B cell (primary cell): Measurements from ENCODE around the gene SSPN. TPM values are rescaled to one million over a fixed set of nuclear protein-coding genes. Genes with fewer than 3 reads are reported as not detected.

Experiments used
- ATAC-seq: fragments of 200-7000 bp; cut with Tn5 transposase; one replicate; pipeline ENCODE4 v1.10.0; 2021; ENCODE audit warnings: low read depth, mild to moderate bottlenecking, moderate number of reproducible peaks, moderate library complexity
- CTCF ChIA-PET: fragments of 350-600 bp; sonication (Branson Sonifier 250); formaldehyde crosslinking; loops from one replicate; lab custom pipeline; 2021; ENCODE audit warnings: antibody characterized with exemption, inconsistent platforms; lab: Charles Lee
- POLR2A ChIA-PET: fragments of 350-600 bp; sonication (Branson Sonifier 250); formaldehyde crosslinking; loops from one replicate; lab custom pipeline; 2021; ENCODE audit warnings: antibody characterized with exemption; lab: Charles Lee
- DNase-seq: peaks from one replicate; pipeline ENCODE4 v3.0.0; 2013
- H2AFZ ChIP-seq: 2 replicates; pipeline ENCODE4 v1.6.1; 2012; ENCODE audit warnings: mild to moderate bottlenecking, low read depth, low read length; ENCODE audit not compliant: insufficient read depth, poor library complexity, severe bottlenecking
- H3K27ac ChIP-seq, 2 donors: 1 replicate in 1 of 2; 2 replicates in 1 of 2; pipeline ENCODE4 v1.5.1; 2012 to 2013; ENCODE audit warnings: low read length in 2 of 2, mild to moderate bottlenecking in 2 of 2, moderate library complexity in 1 of 2
- H3K27me3 ChIP-seq, 4 experiments: fragments of 200-600 bp in 1 of 4; sonication (generic) in 1 of 4; replicated peaks in 1 of 4; 1 replicate in 2 of 4; 2 replicates in 2 of 4; pipeline versions ENCODE4 v1.6.1 to v1.7.0; 2013 to 2016; ENCODE audit warnings: low read length in 3 of 4, mild to moderate bottlenecking in 2 of 4, mixed read lengths in 1 of 4, moderate library complexity in 1 of 4; ENCODE audit not compliant: insufficient read depth in 4 of 4, control insufficient read depth in 3 of 4; ENCODE audit errors: control extremely low read depth in 1 of 4
- H3K36me3 ChIP-seq, 2 experiments: replicated peaks in 1 of 2; 1 replicate in 1 of 2; 2 replicates in 1 of 2; pipeline versions ENCODE4 v1.6.1 to v1.7.1; 2013; ENCODE audit warnings: low read length in 1 of 2; ENCODE audit not compliant: insufficient read depth in 2 of 2, control insufficient read depth in 1 of 2; ENCODE audit errors: control extremely low read depth in 1 of 2, extremely low read depth in 1 of 2
- H3K4me1 ChIP-seq, 2 donors: fragments of 200-600 bp in 1 of 2; sonication (generic) in 1 of 2; 1 replicate in 1 of 2; 2 replicates in 1 of 2; pipeline versions ENCODE4 v1.5.1 to v1.6.1; 2013 to 2017; ENCODE audit warnings: low read length in 2 of 2; ENCODE audit not compliant: control insufficient read depth in 2 of 2, insufficient read depth in 2 of 2
- H3K4me2 ChIP-seq: replicated peaks from 2 replicates; pipeline ENCODE3; 2012; ENCODE audit warnings: mild to moderate bottlenecking, low read depth, low read length; ENCODE audit not compliant: poor library complexity, severe bottlenecking
- H3K4me3 ChIP-seq, 5 experiments: fragments of 200-600 bp in 1 of 5; sonication (generic) in 1 of 5; 1 replicate in 3 of 5; 2 replicates in 2 of 5; pipeline versions ENCODE4 v1.5.1 to v1.7.0; 2011 to 2016; ENCODE audit warnings: low read length in 4 of 5, mild to moderate bottlenecking in 4 of 5, low read depth in 2 of 5, control low read depth in 1 of 5, moderate library complexity in 1 of 5; ENCODE audit not compliant: insufficient read depth in 1 of 5; ENCODE audit errors: control extremely low read depth in 1 of 5, extremely low read depth in 1 of 5
- H3K79me2 ChIP-seq: fragments of 200-600 bp; sonication (generic); one replicate; pipeline ENCODE4 v1.6.0; 2016; ENCODE audit warnings: low read length; ENCODE audit not compliant: control insufficient read depth, insufficient read depth
- H3K9ac ChIP-seq: fragments of 200-600 bp; sonication (generic); 2 replicates; pipeline ENCODE4 v1.6.1; 2017; ENCODE audit warnings: mild to moderate bottlenecking, low read length, moderate library complexity
- H3K9me3 ChIP-seq, 3 donors: one replicate each; pipeline versions ENCODE4 v1.6.1 to v1.7.1; 2013; ENCODE audit warnings: low read length in 2 of 3; ENCODE audit not compliant: control insufficient read depth in 2 of 3, insufficient read depth in 1 of 3; ENCODE audit errors: control extremely low read depth in 1 of 3
- H4K20me1 ChIP-seq: 2 replicates; pipeline ENCODE4 v1.6.0; 2012; ENCODE audit warnings: mild to moderate bottlenecking, low read length; ENCODE audit not compliant: insufficient read depth, control insufficient read depth, poor library complexity, severe bottlenecking
- H3K27ac Mint-ChIP-seq: one replicate; pipeline ENCODE4 v1.8.0; 2021; ENCODE audit warnings: mixed read lengths
- H3K27me3 Mint-ChIP-seq: one replicate; pipeline ENCODE4 v1.8.0; 2021; ENCODE audit warnings: mixed read lengths
- H3K4me1 Mint-ChIP-seq: one replicate; pipeline ENCODE4 v1.8.0; 2021; ENCODE audit warnings: mixed read lengths
- H3K4me3 Mint-ChIP-seq: one replicate; pipeline ENCODE4 v1.8.0; 2021; ENCODE audit warnings: mixed read lengths
- H3K9me3 Mint-ChIP-seq: one replicate; pipeline ENCODE4 v1.8.0; 2022; ENCODE audit warnings: mixed read lengths; ENCODE audit not compliant: insufficient read depth
- CTCF ChIP-seq: fragments of 200-600 bp; IDR thresholded peaks from one replicate; pipeline ENCODE4 v1.8.0; 2022; ENCODE audit warnings: antibody characterized with exemption, mild to moderate bottlenecking
- EZH2 ChIP-seq: IDR thresholded peaks from 2 replicates; pipeline ENCODE4 v1.6.1; 2012; ENCODE audit warnings: borderline replicate concordance, low read depth, mild to moderate bottlenecking, moderate library complexity, low read length; ENCODE audit not compliant: insufficient read depth, poor library complexity, severe bottlenecking
- WGBS: methylation state at CpG from one replicate; pipeline ENCODE4 v1.1.5; 2013; ENCODE audit warnings: missing lambda C conversion rate; ENCODE audit not compliant: insufficient coverage; 5-methylcytosine and 5-hydroxymethylcytosine counted together
- intact Hi-C: fragments of 100-400 bp; cut with micrococcal nuclease; formaldehyde crosslinking; loops from one replicate; pipeline ENCODE4 v1.10.0; 2022
- polyA plus RNA-seq: library from polyadenylated mRNA; depleted of rRNA; stranded (reverse); fragments of >200 nt; gene quantifications from 2 replicates; pipeline ENCODE4 v1.2.3, GENCODE V29; 2012
- total RNA-seq, 2 donors: library from RNA; stranded (reverse); fragments of 120-200 nt in 1 of 2; gene quantifications; 1 replicate in 1 of 2; 2 replicates in 1 of 2; pipeline versions ENCODE4 v1.2.3 to v1.2.4, GENCODE V29; 2013 to 2022

The SSPN gene
- total and polyA plus RNA-seq, 2 donors (not counting 1 experiment from before 2014, with no cell fraction given) = 18.3 to 19.6 TPM

- no CpG with 5 or more reads among the region's 2 CpGs for WGBS
- Histone ChIP-seq H3K9ac (no peak overlapping the region), H2AFZ (no peak overlapping the region), H3K4me3 (no peak overlapping the region), H3K9me3 (no peaks in the 10 kb centered on the region), H3K4me2 (no peak overlapping the region), H3K79me2 (no peaks in the 10 kb centered on the region), H4K20me1 (no peaks in the 10 kb centered on the region), H3K36me3 (no peaks in the 10 kb centered on the region), H3K27me3 (no peaks in the 10 kb centered on the region), H3K27ac (no peak overlapping the region), H3K4me1 (peaks cover 0 to 3% of the 10 kb centered on the region in 2 donors)
- ChIA-PET CTCF (interaction anchor here (1.3 kb wide), 1 partner anchor 113 kb away, joined by 3 read pairs; no protein-coding TSS in a partner anchor), POLR2A (no interaction called here)
- no peaks in the 10 kb centered on the region for H3K9me3 Mint-ChIP-seq
- intact Hi-C loops = no loop called here
- no peak overlapping the region for H3K4me3 Mint-ChIP-seq
- peaks cover 13% of the 10 kb centered on the region for H3K4me1 Mint-ChIP-seq
- TF ChIP-seq EZH2 = no peak
- TF ChIP-seq CTCF = no peak
- ATAC-seq (no peak), DNase-seq (no peak)
- H3K27me3 Mint-ChIP-seq = no peaks in the 10 kb centered on the region
- no peak overlapping the region for H3K27ac Mint-ChIP-seq
Measured at GRCh38 chr12:26268841-26269561, 73.6 kb downstream of the SSPN start.

GRCh38 chr12:26269562-26270284 lies 74.3 kb downstream of the SSPN start:
- H3K9me3 ChIP-seq = no peaks in the 10 kb centered on the region
- no peak overlapping the region for H3K27ac Mint-ChIP-seq
- CTCF ChIA-PET = interaction anchor here (1.3 kb wide), 1 partner anchor 113 kb away, joined by 3 read pairs; no protein-coding TSS in a partner anchor

More at GRCh38 chr12:26269562-26270284, 74.3 kb downstream of the SSPN start:
- no peak overlapping the region for H3K4me2 ChIP-seq
- POLR2A ChIA-PET = no interaction called here
- no peaks in the 10 kb centered on the region for H3K27me3 Mint-ChIP-seq
- H3K27ac ChIP-seq = no peak overlapping the region
- ATAC-seq (no peak), DNase-seq (no peak)
- no peaks in the 10 kb centered on the region for H3K36me3 ChIP-seq
- no peak overlapping the region for H3K4me3 Mint-ChIP-seq
- peaks cover 21% of the 10 kb centered on the region for H3K4me1 Mint-ChIP-seq
- no peak for TF ChIP-seq CTCF
- TF ChIP-seq EZH2 = no peak
- no peaks in the 10 kb centered on the region for H3K79me2 ChIP-seq
- H3K9ac ChIP-seq = no peak overlapping the region
- H4K20me1 ChIP-seq = no peaks in the 10 kb centered on the region
- H3K4me1 ChIP-seq = peaks cover 3 to 11% of the 10 kb centered on the region in 2 donors
- H3K27me3 ChIP-seq = no peaks in the 10 kb centered on the region
- no peak overlapping the region for H2AFZ ChIP-seq
- H3K4me3 ChIP-seq = no peak overlapping the region
- intact Hi-C loops = no loop called here
- WGBS = 98% methylated on average over 6 of the region's 8 CpGs
- no peaks in the 10 kb centered on the region for H3K9me3 Mint-ChIP-seq
